Choroid plexus epithelial cell (primary cell): ENCODE measurements around the gene HOXD9.

ENCODE experiments used
- DNase-seq: peaks from one replicate; pipeline ENCODE4 v3.0.0-alpha.2; 2010; ENCODE audit warnings: low read depth
- H3K4me3 ChIP-seq: 2 replicates; pipeline ENCODE4 v1.5.1; 2011; ENCODE audit warnings: low read depth, mild to moderate bottlenecking, control low read depth, low read length, moderate library complexity
- TF ChIP-seq, protein P1 (sequence below): conservative IDR thresholded peaks from 2 replicates; pipeline ENCODE4 v1.5.1; 2011; ENCODE audit warnings: low read depth, mild to moderate bottlenecking, control low read depth, inconsistent platforms, low read length, moderate library complexity

Gene HOXD9

DNA sequence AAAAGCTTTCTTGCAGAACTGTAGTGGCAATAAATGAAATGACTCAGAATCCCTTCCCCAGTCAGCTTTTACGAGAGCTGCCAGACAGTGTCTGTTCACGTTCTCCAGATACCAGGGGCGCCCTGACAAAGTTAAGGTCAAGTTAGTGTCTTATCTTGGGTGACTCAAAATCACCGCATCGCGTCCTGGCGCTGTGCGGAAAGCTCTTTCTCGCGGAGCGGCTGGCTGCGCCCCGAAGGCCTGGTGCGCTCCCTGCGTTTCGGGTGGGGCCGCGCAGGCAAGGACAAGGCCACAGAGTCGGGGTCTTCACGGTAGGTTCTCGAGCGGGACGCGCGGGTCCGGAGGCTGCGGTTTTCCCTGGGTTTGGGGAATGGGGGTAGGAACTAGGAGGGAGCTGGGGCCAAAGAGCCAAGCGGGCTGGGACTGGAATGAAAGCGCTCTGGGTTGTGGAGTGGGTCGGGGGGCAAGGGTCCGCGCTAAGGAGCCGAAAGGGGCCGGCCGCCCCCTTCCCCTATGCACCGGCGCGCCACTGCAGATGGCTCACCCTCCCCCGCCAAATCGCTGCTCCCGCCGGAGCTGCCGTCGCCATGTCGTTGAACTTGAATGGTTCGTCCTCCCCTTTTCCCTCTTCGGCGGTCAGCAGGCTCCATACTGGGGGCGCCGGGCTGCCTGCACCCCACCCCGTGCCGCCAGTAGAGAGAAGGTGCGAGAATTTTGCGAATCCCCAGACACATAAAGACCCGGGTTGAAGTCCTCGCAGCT is 18.0 kb upstream of the HOXD9 start:
- no peak for DNase-seq
- H3K4me3 ChIP-seq, result no peak overlapping the region
- TF ChIP-seq, protein P1, sequence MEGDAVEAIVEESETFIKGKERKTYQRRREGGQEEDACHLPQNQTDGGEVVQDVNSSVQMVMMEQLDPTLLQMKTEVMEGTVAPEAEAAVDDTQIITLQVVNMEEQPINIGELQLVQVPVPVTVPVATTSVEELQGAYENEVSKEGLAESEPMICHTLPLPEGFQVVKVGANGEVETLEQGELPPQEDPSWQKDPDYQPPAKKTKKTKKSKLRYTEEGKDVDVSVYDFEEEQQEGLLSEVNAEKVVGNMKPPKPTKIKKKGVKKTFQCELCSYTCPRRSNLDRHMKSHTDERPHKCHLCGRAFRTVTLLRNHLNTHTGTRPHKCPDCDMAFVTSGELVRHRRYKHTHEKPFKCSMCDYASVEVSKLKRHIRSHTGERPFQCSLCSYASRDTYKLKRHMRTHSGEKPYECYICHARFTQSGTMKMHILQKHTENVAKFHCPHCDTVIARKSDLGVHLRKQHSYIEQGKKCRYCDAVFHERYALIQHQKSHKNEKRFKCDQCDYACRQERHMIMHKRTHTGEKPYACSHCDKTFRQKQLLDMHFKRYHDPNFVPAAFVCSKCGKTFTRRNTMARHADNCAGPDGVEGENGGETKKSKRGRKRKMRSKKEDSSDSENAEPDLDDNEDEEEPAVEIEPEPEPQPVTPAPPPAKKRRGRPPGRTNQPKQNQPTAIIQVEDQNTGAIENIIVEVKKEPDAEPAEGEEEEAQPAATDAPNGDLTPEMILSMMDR, result no peak

DNA sequence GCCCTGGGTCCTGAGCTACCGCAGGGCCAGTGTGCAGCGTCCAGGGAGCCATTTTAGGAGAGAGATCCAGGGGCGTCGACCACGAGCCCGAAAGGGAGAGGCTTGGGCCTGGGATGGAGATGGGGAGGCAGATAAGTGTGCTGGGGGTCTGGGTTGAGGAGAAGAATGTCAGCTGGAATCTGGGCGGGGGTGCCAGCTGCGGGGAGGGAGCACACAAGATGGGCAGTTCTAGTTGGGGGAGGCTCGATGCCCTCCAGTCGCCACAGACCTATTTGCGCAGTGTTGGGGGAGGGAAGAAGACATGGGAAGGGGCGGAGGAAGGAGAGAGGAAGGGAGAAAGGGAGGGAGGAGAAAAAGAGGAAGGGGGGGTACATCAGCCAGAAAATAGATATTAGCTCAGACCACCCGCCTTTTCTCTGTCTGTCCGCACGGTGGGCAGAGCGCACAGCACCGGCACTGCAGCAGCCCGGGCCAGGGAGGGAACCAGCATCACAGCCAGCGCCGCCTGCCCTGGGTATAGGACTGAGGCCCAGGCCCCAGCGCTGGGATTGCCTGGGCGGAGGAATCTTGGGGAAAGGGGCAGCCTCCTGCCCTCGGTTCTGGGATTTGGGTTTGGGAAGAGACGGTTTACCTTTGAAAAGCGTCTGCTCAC is 17.3 kb upstream of the HOXD9 start:
- no peak for DNase-seq
- TF ChIP-seq, protein P1, result no peak
- H3K4me3 ChIP-seq, result no peak overlapping the region

DNA sequence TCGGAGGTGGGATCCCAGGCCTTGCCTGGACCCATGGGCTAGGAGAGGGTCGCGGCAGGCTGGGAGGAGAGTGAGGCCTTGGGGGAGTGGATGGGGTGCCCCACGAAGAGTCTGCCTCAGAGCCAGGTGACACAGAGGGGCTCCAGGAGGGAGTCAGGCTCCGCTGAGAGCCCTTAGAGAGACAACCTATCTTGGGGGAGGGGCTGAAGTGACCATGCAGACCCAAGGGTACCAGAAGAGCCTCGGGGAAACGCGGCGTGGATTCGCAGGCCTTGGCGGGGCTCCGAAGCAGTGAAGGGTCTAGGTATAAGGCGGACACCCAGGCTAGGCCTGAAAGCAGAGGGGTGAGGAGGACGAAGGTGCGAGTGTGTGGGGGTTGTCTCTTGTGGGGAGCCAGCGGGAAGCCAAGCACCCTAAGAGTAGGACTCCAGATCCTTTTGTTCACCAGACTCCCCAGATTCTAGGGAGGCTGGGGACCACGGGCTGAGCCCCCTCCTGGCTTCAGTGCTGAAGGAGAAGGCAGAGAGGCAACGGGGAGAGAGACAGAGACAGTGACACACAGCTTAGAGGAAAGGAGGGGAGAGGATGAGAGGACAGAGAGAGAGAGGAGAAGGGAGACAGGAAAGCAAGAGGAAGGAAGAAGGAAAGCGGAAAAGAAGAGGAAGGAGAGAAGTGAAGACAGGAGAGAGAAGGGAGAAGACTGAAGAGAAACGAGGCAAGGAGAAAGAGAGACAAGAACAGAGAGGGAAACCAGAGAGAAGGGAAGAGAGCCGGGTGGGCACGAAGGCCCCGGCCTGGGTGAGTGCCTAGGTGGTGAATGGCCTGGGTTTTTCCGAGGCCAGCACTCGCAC is 16.6 kb upstream of the HOXD9 start:
- DNase-seq, result no peak

DNA sequence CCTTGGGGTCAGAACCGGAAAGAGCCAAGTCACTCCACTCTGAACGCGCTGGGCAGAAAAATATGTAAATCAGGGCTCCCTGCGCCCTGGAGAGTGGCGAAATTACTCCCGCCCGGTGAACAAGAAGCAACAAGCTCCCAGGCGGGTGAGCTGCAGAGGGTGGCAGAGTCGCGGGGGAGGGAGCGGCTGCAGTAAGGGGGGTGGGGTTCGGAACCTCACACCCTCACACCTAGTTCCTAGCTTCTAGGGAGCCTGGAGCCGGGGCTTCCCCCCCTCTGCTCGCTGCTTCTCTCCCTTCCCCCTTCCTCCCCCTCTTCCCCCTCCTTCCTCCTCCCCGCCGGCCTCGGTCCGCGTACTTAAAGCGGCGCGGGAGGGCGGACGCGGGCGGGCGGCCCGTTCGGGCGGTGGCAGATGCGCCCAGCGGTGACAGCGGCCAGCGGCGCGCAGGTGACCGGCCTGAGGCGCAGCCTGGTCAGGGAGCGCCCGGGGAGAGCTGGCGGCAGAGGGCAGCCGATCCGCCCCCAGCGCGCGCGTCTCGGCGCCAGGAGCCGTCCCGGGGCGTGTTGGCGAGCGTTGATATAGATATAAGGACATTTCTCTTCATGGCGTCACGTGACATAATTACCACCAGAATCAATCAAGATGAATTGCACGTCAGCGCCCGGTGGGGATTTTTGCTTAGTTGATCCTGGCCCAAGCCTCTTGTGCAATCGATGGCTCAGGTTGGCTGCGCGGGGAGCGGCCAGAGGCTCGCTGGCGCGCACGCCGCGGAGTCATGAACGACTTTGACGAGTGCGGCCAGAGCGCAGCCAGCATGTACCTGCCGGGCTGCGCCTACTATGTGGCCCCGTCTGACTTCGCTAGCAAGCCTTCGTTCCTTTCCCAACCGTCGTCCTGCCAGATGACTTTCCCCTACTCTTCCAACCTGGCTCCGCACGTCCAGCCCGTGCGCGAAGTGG is 15.7 kb upstream of the HOXD9 start, which contains the start of gene HOXD11:
HOXD11 (plus strand) TSS at position 700 of the 959 bp plus-strand sequence; CDS start at position 776, 76 bp downstream.
- H3K4me3 ChIP-seq, result no peak within 1 kb of the TSS
- DNase-seq, result no peak
- TF ChIP-seq, protein P1, result no peak

More for the DNA sequence above, 16.6 kb upstream of the HOXD9 start:
- H3K4me3 ChIP-seq, result no peak overlapping the region
- TF ChIP-seq, protein P1, result no peak

DNA sequence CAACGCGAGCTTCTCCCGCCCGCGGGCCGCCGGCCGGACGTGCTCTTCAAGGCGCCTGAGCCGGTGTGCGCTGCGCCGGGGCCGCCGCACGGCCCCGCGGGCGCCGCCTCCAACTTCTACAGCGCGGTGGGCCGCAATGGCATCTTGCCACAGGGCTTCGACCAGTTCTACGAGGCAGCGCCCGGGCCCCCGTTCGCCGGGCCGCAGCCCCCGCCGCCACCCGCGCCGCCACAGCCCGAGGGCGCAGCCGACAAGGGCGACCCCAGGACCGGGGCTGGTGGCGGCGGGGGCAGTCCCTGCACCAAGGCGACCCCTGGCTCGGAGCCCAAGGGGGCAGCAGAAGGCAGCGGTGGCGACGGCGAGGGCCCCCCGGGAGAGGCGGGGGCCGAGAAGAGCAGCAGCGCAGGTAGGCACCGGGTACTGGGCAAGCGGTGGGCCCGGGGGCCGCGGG is 14.8 kb upstream of the HOXD9 start:
- TF ChIP-seq, protein P1, result no peak
- no peak for DNase-seq
- H3K4me3 ChIP-seq, result no peak overlapping the region
